WTC11 (cell line): Measurements from ENCODE around the gene MTURN. TPM values are rescaled to one million over a fixed set of nuclear protein-coding genes. Genes with fewer than 3 reads are reported as not detected.

Experiments
- ATAC-seq: fragments of 200-7000 bp; cut with Tn5 transposase; 2 replicates; pipeline ENCODE4 v1.10.0; 2021; ENCODE audit warnings: mild to moderate bottlenecking, moderate library complexity
- CTCF ChIA-PET: fragments of 300-600 bp; sonication (Branson Sonifier 250); formaldehyde crosslinking; loops from one replicate; lab custom pipeline; 2021; ENCODE audit warnings: antibody characterized with exemption; lab: Charles Lee
- POLR2A ChIA-PET: fragments of 350-600 bp; sonication (Branson Sonifier 250); formaldehyde crosslinking; loops from one replicate; lab custom pipeline; 2021; ENCODE audit warnings: antibody characterized with exemption; lab: Charles Lee
- DNase-seq: peaks from one replicate; pipeline ENCODE4 v3.0.0; 2021; ENCODE audit warnings: low spot score
- H3K27ac Mint-ChIP-seq: 2 replicates; pipeline ENCODE4 v1.8.0; 2021; ENCODE audit warnings: mixed read lengths
- H3K27me3 Mint-ChIP-seq: 2 replicates; pipeline ENCODE4 v1.8.0; 2021; ENCODE audit warnings: low read depth, mild to moderate bottlenecking, moderate library complexity, mixed read lengths
- H3K36me3 Mint-ChIP-seq: 2 replicates; pipeline ENCODE4 v1.8.0; 2021; ENCODE audit warnings: mixed read lengths
- H3K4me1 Mint-ChIP-seq: 2 replicates; pipeline ENCODE4 v1.8.0; 2022; ENCODE audit warnings: mixed read lengths
- H3K4me3 Mint-ChIP-seq: 2 replicates; pipeline ENCODE4 v1.8.0; 2021; ENCODE audit warnings: mild to moderate bottlenecking, moderate library complexity, mixed read lengths
- H3K9me3 Mint-ChIP-seq: 2 replicates; pipeline ENCODE4 v1.8.0; 2021; ENCODE audit warnings: mixed read lengths
- CBFB ChIP-seq: sonication (generic); formaldehyde crosslinking; IDR thresholded peaks from 2 replicates; pipeline ENCODE4 v1.8.1; 2022; ENCODE audit warnings: mild to moderate bottlenecking, low read depth, missing genetic modification reagents
- GTF2I ChIP-seq: fragments of 250-450 bp; sonication (Bioruptor Pico); conservative IDR thresholded peaks from 2 replicates; pipeline ENCODE4 v1.4.0; 2021; ENCODE audit warnings: mild to moderate bottlenecking
- IRF2 ChIP-seq: sonication (generic); formaldehyde crosslinking; IDR thresholded peaks from 2 replicates; pipeline ENCODE4 v1.8.0; 2022; ENCODE audit warnings: low read depth, missing genetic modification reagents, borderline replicate concordance
- KAT7 ChIP-seq: sonication (generic); formaldehyde crosslinking; IDR thresholded peaks from 2 replicates; pipeline ENCODE4 v1.8.1; 2023; ENCODE audit warnings: missing genetic modification reagents, mild to moderate bottlenecking, borderline replicate concordance
- NFATC4 ChIP-seq: fragments of 250-450 bp; sonication (Bioruptor Pico); IDR thresholded peaks from 2 replicates; pipeline ENCODE4 v1.9.0; 2021; ENCODE audit warnings: mild to moderate bottlenecking
- NFE2L1 ChIP-seq: sonication (generic); formaldehyde crosslinking; IDR thresholded peaks from 2 replicates; pipeline ENCODE4 v1.8.1; 2023; ENCODE audit warnings: missing genetic modification reagents
- NR3C1 ChIP-seq: sonication (generic); formaldehyde crosslinking; conservative IDR thresholded peaks from 2 replicates; pipeline ENCODE4 v1.8.1; 2023; ENCODE audit warnings: low read depth, mild to moderate bottlenecking, missing genetic modification reagents
- RELA ChIP-seq: sonication (generic); formaldehyde crosslinking; IDR thresholded peaks from 2 replicates; pipeline ENCODE4 v1.8.1; 2022; ENCODE audit warnings: missing genetic modification reagents, mild to moderate bottlenecking, borderline replicate concordance
- RORB ChIP-seq: fragments of 250-450 bp; sonication (Bioruptor Pico); IDR thresholded peaks from 2 replicates; pipeline ENCODE4 v1.9.0; 2021; ENCODE audit warnings: mild to moderate bottlenecking
- SMAD3 ChIP-seq: sonication (generic); formaldehyde crosslinking; IDR thresholded peaks from 2 replicates; pipeline ENCODE4 v1.8.0; 2022; ENCODE audit warnings: missing genetic modification reagents, mild to moderate bottlenecking, borderline replicate concordance
- SMAD4 ChIP-seq: sonication (generic); formaldehyde crosslinking; IDR thresholded peaks from 2 replicates; pipeline ENCODE4 v1.8.0; 2022; ENCODE audit warnings: mild to moderate bottlenecking, missing genetic modification reagents
- SP1 ChIP-seq: sonication (generic); formaldehyde crosslinking; conservative IDR thresholded peaks from 2 replicates; pipeline ENCODE4 v1.8.1; 2022; ENCODE audit warnings: missing genetic modification reagents
- TP53 ChIP-seq: sonication (generic); formaldehyde crosslinking; IDR thresholded peaks from 2 replicates; pipeline ENCODE4 v1.8.1; 2023; ENCODE audit warnings: mild to moderate bottlenecking, missing genetic modification reagents
- ZNF138 ChIP-seq: sonication (generic); formaldehyde crosslinking; conservative IDR thresholded peaks from 2 replicates; pipeline ENCODE4 v1.8.1; 2022; ENCODE audit warnings: mild to moderate bottlenecking, moderate library complexity, missing genetic modification reagents
- ZNF671 ChIP-seq: fragments of 250-450 bp; sonication (Bioruptor Pico); IDR thresholded peaks from 2 replicates; pipeline ENCODE4 v1.8.0; 2021; ENCODE audit warnings: mild to moderate bottlenecking
- total RNA-seq: library from RNA; stranded (reverse); gene quantifications from 3 replicates; pipeline ENCODE4 v1.2.3, GENCODE V29; 2021
- TF ChIP-seq, protein P1 (sequence below): sonication (generic); formaldehyde crosslinking; IDR thresholded peaks from 2 replicates; pipeline ENCODE4 v1.8.0; 2023; ENCODE audit warnings: mild to moderate bottlenecking, missing genetic modification reagents
- TF ChIP-seq, protein P2 (sequence below): sonication (generic); formaldehyde crosslinking; IDR thresholded peaks from 2 replicates; pipeline ENCODE4 v1.8.1; 2022; ENCODE audit warnings: low read depth, missing genetic modification reagents, borderline replicate concordance
- TF ChIP-seq, protein P3 (sequence below): fragments of 250-450 bp; sonication (Bioruptor Pico); conservative IDR thresholded peaks from 2 replicates; pipeline ENCODE4 v1.9.0; 2021; ENCODE audit warnings: mild to moderate bottlenecking
- TF ChIP-seq, protein P4 (sequence below): sonication (generic); formaldehyde crosslinking; IDR thresholded peaks from 2 replicates; pipeline ENCODE4 v1.8.1; 2023; ENCODE audit warnings: mild to moderate bottlenecking, missing genetic modification reagents
- TF ChIP-seq, protein P5 (sequence below): sonication (generic); formaldehyde crosslinking; IDR thresholded peaks from 2 replicates; pipeline ENCODE4 v1.8.1; 2022; ENCODE audit warnings: missing genetic modification reagents, borderline replicate concordance

MTURN gene
- total RNA-seq, 1 experiment from 2014 or later = 5.0 TPM

DNA sequence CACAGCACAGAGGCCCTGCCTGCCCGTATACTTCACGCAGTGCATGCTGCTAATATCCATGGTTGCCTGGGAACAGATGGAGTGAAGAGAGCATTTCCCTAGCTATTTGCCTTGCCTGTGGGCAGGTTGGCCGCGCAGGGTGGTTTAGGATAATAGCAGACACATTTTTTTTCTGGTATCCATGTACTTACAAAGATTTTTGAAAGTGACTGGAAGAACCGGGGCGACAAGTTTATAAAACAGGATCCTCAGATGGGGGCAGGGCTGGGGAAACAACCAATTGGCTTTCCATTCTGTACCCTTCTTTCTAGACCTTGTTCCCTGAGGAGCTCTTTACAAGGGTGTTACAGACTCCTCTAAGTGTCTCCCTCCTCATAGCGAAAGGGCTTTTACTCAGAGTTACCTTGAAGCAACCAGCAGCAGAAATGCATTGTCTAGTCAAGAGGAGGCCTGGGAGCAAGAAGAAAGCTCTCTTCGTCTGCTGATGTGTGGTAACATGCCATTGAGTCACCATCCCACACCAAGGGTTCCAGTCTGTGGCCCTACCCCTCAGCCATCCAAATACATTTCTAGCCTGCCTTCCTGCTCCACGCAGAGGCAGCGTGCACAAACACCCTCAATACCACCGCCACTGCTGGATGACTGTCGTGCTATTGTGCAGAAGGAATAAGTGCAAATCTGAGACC, 31.5 kb downstream of the MTURN start (continued):
- TF ChIP-seq, protein P1, sequence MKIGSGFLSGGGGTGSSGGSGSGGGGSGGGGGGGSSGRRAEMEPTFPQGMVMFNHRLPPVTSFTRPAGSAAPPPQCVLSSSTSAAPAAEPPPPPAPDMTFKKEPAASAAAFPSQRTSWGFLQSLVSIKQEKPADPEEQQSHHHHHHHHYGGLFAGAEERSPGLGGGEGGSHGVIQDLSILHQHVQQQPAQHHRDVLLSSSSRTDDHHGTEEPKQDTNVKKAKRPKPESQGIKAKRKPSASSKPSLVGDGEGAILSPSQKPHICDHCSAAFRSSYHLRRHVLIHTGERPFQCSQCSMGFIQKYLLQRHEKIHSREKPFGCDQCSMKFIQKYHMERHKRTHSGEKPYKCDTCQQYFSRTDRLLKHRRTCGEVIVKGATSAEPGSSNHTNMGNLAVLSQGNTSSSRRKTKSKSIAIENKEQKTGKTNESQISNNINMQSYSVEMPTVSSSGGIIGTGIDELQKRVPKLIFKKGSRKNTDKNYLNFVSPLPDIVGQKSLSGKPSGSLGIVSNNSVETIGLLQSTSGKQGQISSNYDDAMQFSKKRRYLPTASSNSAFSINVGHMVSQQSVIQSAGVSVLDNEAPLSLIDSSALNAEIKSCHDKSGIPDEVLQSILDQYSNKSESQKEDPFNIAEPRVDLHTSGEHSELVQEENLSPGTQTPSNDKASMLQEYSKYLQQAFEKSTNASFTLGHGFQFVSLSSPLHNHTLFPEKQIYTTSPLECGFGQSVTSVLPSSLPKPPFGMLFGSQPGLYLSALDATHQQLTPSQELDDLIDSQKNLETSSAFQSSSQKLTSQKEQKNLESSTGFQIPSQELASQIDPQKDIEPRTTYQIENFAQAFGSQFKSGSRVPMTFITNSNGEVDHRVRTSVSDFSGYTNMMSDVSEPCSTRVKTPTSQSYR (CRISPR knock-in tag) = no peak
- TF ChIP-seq, protein P2, sequence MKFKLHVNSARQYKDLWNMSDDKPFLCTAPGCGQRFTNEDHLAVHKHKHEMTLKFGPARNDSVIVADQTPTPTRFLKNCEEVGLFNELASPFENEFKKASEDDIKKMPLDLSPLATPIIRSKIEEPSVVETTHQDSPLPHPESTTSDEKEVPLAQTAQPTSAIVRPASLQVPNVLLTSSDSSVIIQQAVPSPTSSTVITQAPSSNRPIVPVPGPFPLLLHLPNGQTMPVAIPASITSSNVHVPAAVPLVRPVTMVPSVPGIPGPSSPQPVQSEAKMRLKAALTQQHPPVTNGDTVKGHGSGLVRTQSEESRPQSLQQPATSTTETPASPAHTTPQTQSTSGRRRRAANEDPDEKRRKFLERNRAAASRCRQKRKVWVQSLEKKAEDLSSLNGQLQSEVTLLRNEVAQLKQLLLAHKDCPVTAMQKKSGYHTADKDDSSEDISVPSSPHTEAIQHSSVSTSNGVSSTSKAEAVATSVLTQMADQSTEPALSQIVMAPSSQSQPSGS (CRISPR knock-in tag) = no peak
- TF ChIP-seq, protein P3, sequence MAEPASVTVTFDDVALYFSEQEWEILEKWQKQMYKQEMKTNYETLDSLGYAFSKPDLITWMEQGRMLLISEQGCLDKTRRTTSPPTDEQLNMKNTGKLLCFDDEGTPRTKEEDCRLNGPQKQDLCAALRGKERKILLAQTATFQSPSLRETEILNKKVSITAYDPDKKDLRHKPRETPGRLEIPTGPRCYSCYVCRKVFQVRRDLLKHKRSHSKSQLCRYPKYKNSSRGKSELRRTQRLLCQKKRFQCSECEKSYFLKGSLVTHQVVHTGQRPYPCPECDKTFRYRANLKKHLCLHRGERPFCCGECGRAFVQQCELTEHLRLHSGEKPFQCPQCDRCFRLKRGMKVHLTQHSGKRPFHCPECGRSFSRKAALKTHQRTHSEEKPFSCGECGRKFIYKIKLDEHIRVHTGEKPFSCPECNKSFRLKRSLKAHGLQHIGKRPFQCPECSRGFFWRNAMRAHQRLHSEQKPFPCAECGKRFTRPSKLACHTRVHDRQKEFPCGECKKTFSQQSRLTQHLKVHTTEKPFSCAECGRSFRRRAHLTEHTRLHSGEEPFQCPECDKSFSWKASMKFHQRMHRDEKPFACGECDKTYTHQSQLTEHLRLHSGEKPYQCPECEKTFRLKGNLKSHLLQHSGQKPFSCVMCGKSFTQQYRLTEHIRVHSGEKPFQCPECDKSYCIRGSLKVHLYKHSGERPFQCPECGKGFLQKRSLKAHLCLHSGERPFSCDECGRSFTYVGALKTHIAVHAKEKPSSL (CRISPR knock-in tag) = no peak
- TF ChIP-seq, protein P4, sequence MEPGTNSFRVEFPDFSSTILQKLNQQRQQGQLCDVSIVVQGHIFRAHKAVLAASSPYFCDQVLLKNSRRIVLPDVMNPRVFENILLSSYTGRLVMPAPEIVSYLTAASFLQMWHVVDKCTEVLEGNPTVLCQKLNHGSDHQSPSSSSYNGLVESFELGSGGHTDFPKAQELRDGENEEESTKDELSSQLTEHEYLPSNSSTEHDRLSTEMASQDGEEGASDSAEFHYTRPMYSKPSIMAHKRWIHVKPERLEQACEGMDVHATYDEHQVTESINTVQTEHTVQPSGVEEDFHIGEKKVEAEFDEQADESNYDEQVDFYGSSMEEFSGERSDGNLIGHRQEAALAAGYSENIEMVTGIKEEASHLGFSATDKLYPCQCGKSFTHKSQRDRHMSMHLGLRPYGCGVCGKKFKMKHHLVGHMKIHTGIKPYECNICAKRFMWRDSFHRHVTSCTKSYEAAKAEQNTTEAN (CRISPR knock-in tag) = no peak
- TF ChIP-seq IRF2 (CRISPR knock-in tag) = no peak
- TF ChIP-seq SMAD3 (CRISPR knock-in tag) = no peak
- no peak for TF ChIP-seq RELA (CRISPR knock-in tag)

DNA sequence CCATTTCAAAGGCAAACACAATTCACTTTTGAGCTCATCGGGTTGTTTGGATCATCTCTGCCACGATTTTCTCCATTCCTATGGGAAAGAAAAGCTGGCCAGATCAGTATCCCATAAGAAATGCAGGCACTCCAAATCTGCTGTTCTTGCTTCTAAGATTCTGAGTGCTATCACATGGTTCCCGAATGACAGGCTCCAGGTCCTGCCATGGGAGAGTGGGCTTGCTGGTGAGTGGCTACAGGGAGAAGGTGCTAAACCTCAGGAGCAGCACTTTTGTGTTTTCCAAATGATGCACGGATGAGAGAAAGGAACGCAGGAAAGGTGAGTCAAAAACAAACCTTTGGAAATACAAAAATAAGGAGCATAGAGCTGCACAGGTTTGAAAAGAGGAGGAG, 32.1 kb downstream of the MTURN start:
- TF ChIP-seq SMAD4 (CRISPR knock-in tag) (no peak), SP1 (CRISPR knock-in tag) (no peak), ZNF138 (CRISPR knock-in tag) (no peak), NFE2L1 (CRISPR knock-in tag) (no peak), CBFB (no peak), NFATC4 (no peak), TP53 (CRISPR knock-in tag) (no peak), ZNF671 (CRISPR knock-in tag) (no peak), GTF2I (CRISPR knock-in tag) (no peak), RORB (no peak), NR3C1 (CRISPR knock-in tag) (no peak), KAT7 (CRISPR knock-in tag) (no peak)
- TF ChIP-seq, protein P3 (CRISPR knock-in tag) = no peak
- TF ChIP-seq, protein P5, sequence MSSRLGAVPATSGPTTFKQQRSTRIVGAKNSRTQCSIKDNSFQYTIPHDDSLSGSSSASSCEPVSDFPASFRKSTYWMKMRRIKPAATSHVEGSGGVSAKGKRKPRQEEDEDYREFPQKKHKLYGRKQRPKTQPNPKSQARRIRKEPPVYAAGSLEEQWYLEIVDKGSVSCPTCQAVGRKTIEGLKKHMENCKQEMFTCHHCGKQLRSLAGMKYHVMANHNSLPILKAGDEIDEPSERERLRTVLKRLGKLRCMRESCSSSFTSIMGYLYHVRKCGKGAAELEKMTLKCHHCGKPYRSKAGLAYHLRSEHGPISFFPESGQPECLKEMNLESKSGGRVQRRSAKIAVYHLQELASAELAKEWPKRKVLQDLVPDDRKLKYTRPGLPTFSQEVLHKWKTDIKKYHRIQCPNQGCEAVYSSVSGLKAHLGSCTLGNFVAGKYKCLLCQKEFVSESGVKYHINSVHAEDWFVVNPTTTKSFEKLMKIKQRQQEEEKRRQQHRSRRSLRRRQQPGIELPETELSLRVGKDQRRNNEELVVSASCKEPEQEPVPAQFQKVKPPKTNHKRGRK (CRISPR knock-in tag) = no peak
- TF ChIP-seq, protein P2 (CRISPR knock-in tag) = no peak
- Mint-ChIP-seq H3K4me1 (peaks cover 62% of the 10 kb centered on the region), H3K36me3 (no peaks in the 10 kb centered on the region), H3K27ac (no peak overlapping the region), H3K4me3 (no peak overlapping the region), H3K27me3 (peaks cover 18% of the 10 kb centered on the region), H3K9me3 (no peaks in the 10 kb centered on the region)
- ATAC-seq (no peak), DNase-seq (no peak)
- ChIA-PET POLR2A (no interaction called here), CTCF (interaction anchor here (0.9 to 1.1 kb wide), 3 partner anchors 9 to 164 kb away, joined by 3 read pairs; no protein-coding TSS in a partner anchor)
